Type B pancreatic cell (in vitro differentiated cells): ENCODE measurements around the gene PCLAF. TPM values are rescaled to one million over a fixed set of nuclear protein-coding genes. Genes with fewer than 3 reads are reported as not detected.

Experiments used
- DNase-seq: peaks from one replicate; pipeline ENCODE4 v3.0.0; 2021; ENCODE audit warnings: mixed read lengths; ENCODE audit not compliant: unreplicated experiment; ENCODE audit errors: extremely low spot score
- H3K27ac Mint-ChIP-seq: 2 replicates; pipeline ENCODE4 v1.8.0; 2021; ENCODE audit warnings: mild to moderate bottlenecking, mixed read lengths
- H3K27me3 Mint-ChIP-seq: 2 replicates; pipeline ENCODE4 v1.8.0; 2021; ENCODE audit warnings: mixed read lengths
- H3K36me3 Mint-ChIP-seq: 2 replicates; pipeline ENCODE4 v1.8.0; 2021; ENCODE audit warnings: mixed read lengths
- H3K4me1 Mint-ChIP-seq: one replicate; pipeline ENCODE4 v1.8.0; 2021; ENCODE audit warnings: mixed read lengths; ENCODE audit not compliant: unreplicated experiment
- H3K4me3 Mint-ChIP-seq: 2 replicates; pipeline ENCODE4 v1.8.0; 2021; ENCODE audit warnings: mild to moderate bottlenecking, mixed read lengths
- H3K9me3 Mint-ChIP-seq: 2 replicates; pipeline ENCODE4 v1.8.0; 2021; ENCODE audit warnings: mixed read lengths
- total RNA-seq: library from RNA; stranded (reverse); gene quantifications from 2 replicates; pipeline ENCODE4 v1.2.1, GENCODE V29; 2021; ENCODE audit warnings: low replicate concordance
- TF ChIP-seq, protein P1 (sequence below): fragments of 200-600 bp; sonication (generic); conservative IDR thresholded peaks from 2 replicates; pipeline ENCODE4 v1.5.0; 2021; ENCODE audit warnings: antibody characterized with exemption, mild to moderate bottlenecking

The PCLAF gene
- total RNA-seq, 1 donor from 2014 or later: 45.9 TPM

DNA sequence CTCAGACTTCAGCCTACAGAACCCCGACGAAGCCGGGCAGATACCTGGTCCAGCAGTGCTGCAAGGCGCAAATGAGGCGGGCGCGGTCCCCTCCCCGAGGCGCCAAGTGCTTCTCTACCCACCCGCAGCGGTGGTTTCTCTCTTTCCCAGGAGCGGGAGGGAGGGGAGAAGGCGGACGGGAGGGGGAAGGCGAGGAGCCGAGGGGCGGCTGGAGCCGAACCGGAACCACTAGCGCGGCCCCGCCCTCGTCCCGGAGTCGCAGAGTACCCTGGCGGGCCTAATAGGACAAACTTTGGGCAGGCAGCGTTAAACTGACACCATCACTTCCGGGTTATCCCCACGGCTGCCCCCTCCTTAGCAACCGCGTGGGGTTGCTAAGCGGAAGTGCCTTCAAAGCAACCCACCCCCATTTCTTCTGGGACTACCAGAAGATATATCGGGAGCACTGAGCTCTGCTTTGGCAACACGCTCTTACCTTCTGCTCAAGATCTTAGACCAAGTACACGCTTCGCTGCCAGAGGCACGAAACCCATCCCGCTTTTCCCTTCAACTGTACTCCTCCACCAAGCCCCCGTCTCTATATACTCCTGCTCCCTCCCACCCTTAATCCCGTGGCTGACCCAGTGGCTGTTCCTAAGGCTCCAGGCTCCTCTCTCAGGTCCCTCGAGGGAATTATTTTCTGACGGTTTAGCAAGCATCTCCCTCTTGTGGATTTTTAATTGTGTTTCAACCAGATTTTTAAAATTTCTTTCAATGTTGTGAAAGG lies 25.1 kb downstream of the PCLAF start, which contains the start of gene CSNK1G1:
TSS of gene CSNK1G1 (minus strand) at position 230 of the 766 bp plus-strand sequence. CDS start 55,674 bp downstream, outside the sequence.
- no peaks in the 10 kb centered on the region for H3K9me3 Mint-ChIP-seq
- DNase-seq: peak; percentile 96

DNA sequence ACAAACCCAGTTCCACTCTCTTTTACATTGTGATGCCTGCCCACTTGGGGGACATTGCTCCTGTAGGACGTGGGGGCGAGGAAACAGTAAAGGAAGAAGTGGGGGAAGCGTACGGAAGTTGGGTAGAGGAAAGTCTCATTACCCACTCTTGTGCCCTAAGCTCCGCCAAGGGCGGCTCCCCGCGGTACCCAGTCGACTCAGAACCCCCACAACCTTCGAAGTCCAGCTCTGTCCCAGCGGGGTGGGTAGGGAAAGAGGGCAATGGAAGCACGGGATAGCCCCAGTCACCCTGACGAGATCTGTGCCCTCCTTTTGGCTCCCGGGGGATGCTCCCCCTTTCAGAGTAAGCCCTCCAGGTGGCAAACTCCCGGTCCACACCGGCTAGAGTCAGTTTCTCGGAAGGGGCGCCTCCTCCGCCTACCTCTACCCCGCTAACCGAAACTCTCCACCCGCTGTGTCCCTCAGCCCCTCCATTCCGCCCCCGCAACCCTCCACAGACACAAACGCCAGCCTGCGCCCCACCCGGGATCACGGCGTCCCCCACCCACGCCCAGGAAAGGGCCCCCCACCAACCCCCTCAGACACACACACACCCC lies 25.8 kb downstream of the PCLAF start:
- no peak for DNase-seq
- H3K27me3 Mint-ChIP-seq: no peaks in the 10 kb centered on the region
- no peaks in the 10 kb centered on the region for H3K36me3 Mint-ChIP-seq
- H3K4me3 Mint-ChIP-seq: peak overlapping the region; percentile 92
- H3K27ac Mint-ChIP-seq: peak overlapping the region; percentile 93
- TF ChIP-seq, protein P1, sequence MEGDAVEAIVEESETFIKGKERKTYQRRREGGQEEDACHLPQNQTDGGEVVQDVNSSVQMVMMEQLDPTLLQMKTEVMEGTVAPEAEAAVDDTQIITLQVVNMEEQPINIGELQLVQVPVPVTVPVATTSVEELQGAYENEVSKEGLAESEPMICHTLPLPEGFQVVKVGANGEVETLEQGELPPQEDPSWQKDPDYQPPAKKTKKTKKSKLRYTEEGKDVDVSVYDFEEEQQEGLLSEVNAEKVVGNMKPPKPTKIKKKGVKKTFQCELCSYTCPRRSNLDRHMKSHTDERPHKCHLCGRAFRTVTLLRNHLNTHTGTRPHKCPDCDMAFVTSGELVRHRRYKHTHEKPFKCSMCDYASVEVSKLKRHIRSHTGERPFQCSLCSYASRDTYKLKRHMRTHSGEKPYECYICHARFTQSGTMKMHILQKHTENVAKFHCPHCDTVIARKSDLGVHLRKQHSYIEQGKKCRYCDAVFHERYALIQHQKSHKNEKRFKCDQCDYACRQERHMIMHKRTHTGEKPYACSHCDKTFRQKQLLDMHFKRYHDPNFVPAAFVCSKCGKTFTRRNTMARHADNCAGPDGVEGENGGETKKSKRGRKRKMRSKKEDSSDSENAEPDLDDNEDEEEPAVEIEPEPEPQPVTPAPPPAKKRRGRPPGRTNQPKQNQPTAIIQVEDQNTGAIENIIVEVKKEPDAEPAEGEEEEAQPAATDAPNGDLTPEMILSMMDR: no peak
- no peaks in the 10 kb centered on the region for H3K9me3 Mint-ChIP-seq
- peaks cover 22% of the 10 kb centered on the region for H3K4me1 Mint-ChIP-seq

More for the DNA sequence above, 25.1 kb downstream of the PCLAF start, which contains the start of gene CSNK1G1:
- Mint-ChIP-seq H3K27ac (peak within 1 kb of the TSS; percentile 93), H3K27me3 (no peaks in the 10 kb centered on the region), H3K4me1 (peaks cover 16% of the 10 kb centered on the region), H3K4me3 (peak within 1 kb of the TSS; percentile 92), H3K36me3 (no peaks in the 10 kb centered on the region)
- TF ChIP-seq, protein P1: peak; percentile 57

DNA sequence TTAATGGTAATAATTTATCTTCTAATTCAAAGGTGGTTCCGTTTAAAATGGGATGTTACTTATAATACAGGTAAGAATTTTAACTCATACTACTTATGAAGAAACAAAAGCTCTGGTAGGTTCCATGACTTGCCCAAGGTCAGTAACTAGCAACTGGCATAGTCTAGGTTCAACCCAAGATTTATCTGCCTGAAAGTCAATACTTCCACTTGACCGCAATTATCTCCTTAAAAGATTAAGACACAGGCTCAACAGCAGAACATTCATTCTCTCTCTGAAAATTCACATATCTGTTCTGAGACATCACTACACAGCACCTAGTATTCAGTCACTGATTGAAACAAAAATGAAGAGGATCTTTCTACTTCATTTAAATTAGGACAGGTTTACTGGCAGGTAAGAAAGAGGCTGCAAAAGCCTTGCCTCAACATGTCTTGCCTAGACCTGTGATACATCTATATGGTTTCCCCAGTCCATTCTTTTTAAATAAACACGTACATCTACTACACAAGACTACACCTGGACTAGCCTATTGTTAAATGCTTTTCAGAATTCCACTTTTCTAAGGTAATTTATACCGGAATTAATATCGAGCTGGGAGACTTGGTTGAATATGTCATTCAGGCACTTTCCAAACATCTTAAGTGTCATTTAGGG lies 26.4 kb downstream of the PCLAF start:
- H3K27ac Mint-ChIP-seq: peak overlapping the region; percentile 93

DNA sequence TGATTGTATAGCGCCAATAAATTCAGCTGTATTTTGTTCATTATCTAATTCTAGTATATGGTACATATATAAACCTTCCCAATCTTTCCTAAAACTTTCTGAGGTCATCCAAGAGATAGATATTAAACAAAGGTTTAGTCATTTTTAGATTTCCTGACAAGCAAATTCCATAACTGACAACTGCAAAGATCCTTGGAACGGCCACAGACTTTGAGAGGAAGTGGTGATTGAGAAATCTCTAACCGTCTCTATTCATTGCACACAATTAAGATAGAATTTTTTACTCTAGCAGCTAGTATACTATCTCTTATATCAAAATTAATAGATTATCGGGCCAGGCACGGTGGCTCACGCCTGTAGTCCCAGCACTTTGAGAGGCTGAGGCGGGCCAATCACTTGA lies 30.0 kb downstream of the PCLAF start:
- Mint-ChIP-seq H3K4me1 (peaks cover 18% of the 10 kb centered on the region), H3K36me3 (peaks cover 7% of the 10 kb centered on the region), H3K27me3 (no peaks in the 10 kb centered on the region), H3K4me3 (no peak overlapping the region), H3K9me3 (no peaks in the 10 kb centered on the region), H3K27ac (no peak overlapping the region)
- DNase-seq: no peak
- TF ChIP-seq, protein P1: no peak

More for the DNA sequence above, 26.4 kb downstream of the PCLAF start:
- Mint-ChIP-seq H3K9me3 (no peaks in the 10 kb centered on the region), H3K4me3 (peak overlapping the region; percentile 92), H3K4me1 (peaks cover 22% of the 10 kb centered on the region), H3K27me3 (no peaks in the 10 kb centered on the region), H3K36me3 (no peaks in the 10 kb centered on the region)
- TF ChIP-seq, protein P1: no peak
- DNase-seq: no peak

DNA sequence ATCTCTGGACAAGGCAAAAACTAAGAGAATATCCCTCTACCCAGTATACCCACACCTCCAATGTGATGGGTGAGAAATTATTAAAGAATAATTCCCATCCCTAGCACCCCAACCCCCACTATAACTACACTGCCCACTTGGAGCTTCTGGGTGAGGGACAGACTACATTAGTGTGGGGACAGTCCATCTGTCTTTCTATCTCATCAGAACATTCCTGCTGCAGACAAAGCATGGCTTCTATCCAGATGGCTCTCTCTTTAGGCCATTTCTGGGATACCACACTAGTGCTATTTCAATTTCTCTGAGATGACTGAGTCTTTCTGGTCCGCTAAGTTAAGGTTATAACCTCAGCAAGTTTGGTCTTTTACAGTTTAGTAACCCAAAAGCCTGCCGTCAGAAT lies 31.9 kb downstream of the PCLAF start:
- H3K9me3 Mint-ChIP-seq: no peaks in the 10 kb centered on the region
- H3K4me1 Mint-ChIP-seq: peaks cover 22% of the 10 kb centered on the region
- H3K4me3 Mint-ChIP-seq: no peak overlapping the region
- DNase-seq: no peak
- no peak overlapping the region for H3K27ac Mint-ChIP-seq
- no peaks in the 10 kb centered on the region for H3K27me3 Mint-ChIP-seq
- TF ChIP-seq, protein P1: no peak
- peaks cover 12% of the 10 kb centered on the region for H3K36me3 Mint-ChIP-seq
